Measurements from ENCODE around the gene ATXN1L. TPM values are rescaled to one million over a fixed set of nuclear protein-coding genes. Genes with fewer than 3 reads are reported as not detected.
"Not testable (repeated sequence)": the region's sequence is repeated elsewhere in the genome, so short reads cannot be mapped to it uniquely, and the experiment has no call there.

ATXN1L gene, protein sequence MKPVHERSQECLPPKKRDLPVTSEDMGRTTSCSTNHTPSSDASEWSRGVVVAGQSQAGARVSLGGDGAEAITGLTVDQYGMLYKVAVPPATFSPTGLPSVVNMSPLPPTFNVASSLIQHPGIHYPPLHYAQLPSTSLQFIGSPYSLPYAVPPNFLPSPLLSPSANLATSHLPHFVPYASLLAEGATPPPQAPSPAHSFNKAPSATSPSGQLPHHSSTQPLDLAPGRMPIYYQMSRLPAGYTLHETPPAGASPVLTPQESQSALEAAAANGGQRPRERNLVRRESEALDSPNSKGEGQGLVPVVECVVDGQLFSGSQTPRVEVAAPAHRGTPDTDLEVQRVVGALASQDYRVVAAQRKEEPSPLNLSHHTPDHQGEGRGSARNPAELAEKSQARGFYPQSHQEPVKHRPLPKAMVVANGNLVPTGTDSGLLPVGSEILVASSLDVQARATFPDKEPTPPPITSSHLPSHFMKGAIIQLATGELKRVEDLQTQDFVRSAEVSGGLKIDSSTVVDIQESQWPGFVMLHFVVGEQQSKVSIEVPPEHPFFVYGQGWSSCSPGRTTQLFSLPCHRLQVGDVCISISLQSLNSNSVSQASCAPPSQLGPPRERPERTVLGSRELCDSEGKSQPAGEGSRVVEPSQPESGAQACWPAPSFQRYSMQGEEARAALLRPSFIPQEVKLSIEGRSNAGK
- total RNA-seq (11.3 TPM), polyA plus RNA-seq (ENCODE audit: insufficient read depth in 1 of 8, insufficient read length in 8 of 8, low replicate concordance in 1 of 8) (10 to 100 TPM; 14.3 to 23.0 (median 18.6) TPM)
- long read RNA-seq, donor 1, full-length matches to known transcripts = 2 of 2 reads
- long read RNA-seq, donor 1, partial matches to known transcripts = 0 of 2 reads
- long read RNA-seq, donor 1, other reads (novel, unspliced or antisense) = 0 of 2 reads
- long read RNA-seq, donor 2, full-length matches to known transcripts = 2 of 2 reads
- long read RNA-seq, donor 2, partial matches to known transcripts = 0 of 2 reads
- long read RNA-seq, donor 2, other reads (novel, unspliced or antisense) = 0 of 2 reads
- long read RNA-seq, donor 3, full-length matches to known transcripts = 10 of 10 reads
- long read RNA-seq, donor 3, partial matches to known transcripts = 0 of 10 reads
- long read RNA-seq, donor 3, other reads (novel, unspliced or antisense) = 0 of 10 reads
- long read RNA-seq, donor 4, full-length matches to known transcripts = 3 of 3 reads
- long read RNA-seq, donor 4, partial matches to known transcripts = 0 of 3 reads
- long read RNA-seq, donor 4, other reads (novel, unspliced or antisense) = 0 of 3 reads
- long read RNA-seq, donor 5, full-length matches to known transcripts = 15 of 15 reads
- long read RNA-seq, donor 5, partial matches to known transcripts = 0 of 15 reads
- long read RNA-seq, donor 5, other reads (novel, unspliced or antisense) = 0 of 15 reads
- long read RNA-seq, donor 6, full-length matches to known transcripts = 7 of 7 reads
- long read RNA-seq, donor 6, partial matches to known transcripts = 0 of 7 reads
- long read RNA-seq, donor 6, other reads (novel, unspliced or antisense) = 0 of 7 reads
- long read RNA-seq, donor 7, full-length matches to known transcripts = 3 of 3 reads
- long read RNA-seq, donor 7, partial matches to known transcripts = 0 of 3 reads
- long read RNA-seq, donor 7, other reads (novel, unspliced or antisense) = 0 of 3 reads
- long read RNA-seq, donor 8, full-length matches to known transcripts = 3 of 3 reads
- long read RNA-seq, donor 8, partial matches to known transcripts = 0 of 3 reads
- long read RNA-seq, donor 8, other reads (novel, unspliced or antisense) = 0 of 3 reads
- long read RNA-seq, donor 9, full-length matches to known transcripts = 7 of 7 reads
- long read RNA-seq, donor 9, partial matches to known transcripts = 0 of 7 reads
- long read RNA-seq, donor 9, other reads (novel, unspliced or antisense) = 0 of 7 reads
- long read RNA-seq, donor 10, full-length matches to known transcripts = 9 of 9 reads
- long read RNA-seq, donor 10, partial matches to known transcripts = 0 of 9 reads
- long read RNA-seq, donor 10, other reads (novel, unspliced or antisense) = 0 of 9 reads
- long read RNA-seq, donor 11, full-length matches to known transcripts = 6 of 6 reads
- long read RNA-seq, donor 11, partial matches to known transcripts = 0 of 6 reads
- long read RNA-seq, donor 11, other reads (novel, unspliced or antisense) = 0 of 6 reads

DNA sequence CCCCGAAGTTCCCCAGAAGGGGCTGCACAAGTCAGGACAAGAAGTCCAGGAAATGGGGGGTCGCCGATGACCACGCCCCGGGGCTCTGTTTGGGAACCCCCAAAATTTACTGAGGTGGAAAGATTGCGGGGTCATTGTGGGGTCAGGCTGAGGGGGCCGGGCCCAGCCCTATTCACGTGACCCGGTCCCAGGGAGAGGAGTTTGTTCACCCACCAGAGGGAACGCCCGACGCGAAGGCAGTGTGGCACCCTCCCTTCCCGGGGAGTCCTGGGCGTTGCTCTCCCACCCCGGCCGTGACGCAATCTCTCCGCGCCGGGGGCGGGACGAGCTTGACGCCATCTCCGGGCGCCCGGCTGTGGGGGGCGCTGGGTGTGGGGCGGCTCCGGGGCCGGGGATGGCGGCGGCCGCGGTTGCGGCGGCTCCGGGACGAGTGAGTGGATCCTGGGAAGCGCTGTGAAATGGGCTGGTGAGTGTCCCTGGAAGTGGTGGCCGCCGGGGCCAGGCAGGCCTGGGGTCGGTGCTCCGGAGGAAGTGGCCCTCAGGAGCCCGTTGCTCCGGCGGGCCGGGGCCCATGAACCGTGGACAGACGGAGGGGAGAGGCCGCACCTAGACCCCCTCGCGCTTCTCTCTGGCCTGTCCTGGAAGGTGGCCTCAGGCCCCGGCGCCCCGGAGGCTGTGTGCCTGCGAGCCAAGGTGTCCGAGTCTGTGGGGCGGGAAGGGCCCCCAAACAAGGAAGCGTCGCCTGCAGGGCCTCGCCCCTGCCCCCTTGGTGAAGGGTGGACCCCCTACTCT lies at the start of gene ATXN1L:
Gene ATXN1L, plus strand, starts transcription at position 338 of the 792 bp plus-strand sequence. CDS start 3,765 bp downstream, outside the sequence.
- H3K4me3 ChIP-seq (ENCODE audit: low read length) = peak within 1 kb of the TSS; percentile 91
- no peaks in the 10 kb centered on the region for H3K27me3 ChIP-seq (ENCODE audit: control insufficient read depth, insufficient read depth, low read length)

DNA sequence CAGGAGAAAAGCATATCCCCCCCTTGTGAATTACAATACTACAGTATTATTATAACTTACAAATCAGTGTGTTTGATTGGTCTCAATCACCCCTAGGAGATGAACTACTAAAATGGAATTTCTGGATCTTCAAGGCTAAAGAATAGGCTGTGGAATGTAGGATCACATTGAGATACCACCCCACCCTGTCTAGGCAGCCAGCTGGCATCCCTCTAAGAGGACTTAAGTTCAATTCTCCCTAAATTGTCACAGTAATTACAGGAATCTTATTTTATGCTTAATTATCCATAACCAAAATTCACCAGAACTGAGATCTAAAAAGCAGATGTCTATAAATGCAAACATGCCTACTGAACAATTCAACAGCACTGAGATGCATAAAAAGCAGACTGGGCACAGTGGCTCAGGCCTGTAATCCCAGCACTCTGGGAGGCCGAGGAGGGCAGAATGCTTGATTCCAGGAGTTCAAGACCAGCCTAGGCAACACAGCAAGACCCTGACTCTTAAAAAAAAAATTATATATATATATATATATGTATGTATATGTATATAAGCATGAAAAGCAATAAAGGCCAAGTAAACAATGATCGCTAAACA lies 49.2 kb upstream of the ATXN1L start:
- Histone ChIP-seq H3K4me3 (ENCODE audit: low read length) (no peak overlapping the region), H3K27me3 (ENCODE audit: control insufficient read depth, insufficient read depth, low read length) (no peaks in the 10 kb centered on the region), H3K4me1 (ENCODE audit: control insufficient read depth, insufficient read depth, low read length) (no peaks in the 10 kb centered on the region), H3K9me3 (replicated peaks; ENCODE audit: control insufficient read depth, low read depth, low read length) (no peaks in the 10 kb centered on the region), H3K27ac (ENCODE audit: low read length) (no peak overlapping the region), H3K36me3 (ENCODE audit: control insufficient read depth, insufficient read depth, low read length) (peaks cover 16% of the 10 kb centered on the region)
- no peak for DNase-seq
- WGBS (ENCODE audit: insufficient coverage) = no CpG with 5 or more reads among the region's 2 CpGs

More for the DNA sequence above, at the start of gene ATXN1L:
- Histone ChIP-seq H3K4me1 (ENCODE audit: control insufficient read depth, insufficient read depth, low read length) (peaks cover 10% of the 10 kb centered on the region), H3K36me3 (ENCODE audit: control insufficient read depth, insufficient read depth, low read length) (peaks cover 29% of the 10 kb centered on the region), H3K27ac (ENCODE audit: low read length) (peak within 1 kb of the TSS; percentile 85), H3K9me3 (replicated peaks; ENCODE audit: control insufficient read depth, low read depth, low read length) (no peaks in the 10 kb centered on the region)
- under 1% methylated on average over 58 of the region's 62 CpGs for WGBS (ENCODE audit: insufficient coverage)
- peak; percentile 96 for DNase-seq

DNA sequence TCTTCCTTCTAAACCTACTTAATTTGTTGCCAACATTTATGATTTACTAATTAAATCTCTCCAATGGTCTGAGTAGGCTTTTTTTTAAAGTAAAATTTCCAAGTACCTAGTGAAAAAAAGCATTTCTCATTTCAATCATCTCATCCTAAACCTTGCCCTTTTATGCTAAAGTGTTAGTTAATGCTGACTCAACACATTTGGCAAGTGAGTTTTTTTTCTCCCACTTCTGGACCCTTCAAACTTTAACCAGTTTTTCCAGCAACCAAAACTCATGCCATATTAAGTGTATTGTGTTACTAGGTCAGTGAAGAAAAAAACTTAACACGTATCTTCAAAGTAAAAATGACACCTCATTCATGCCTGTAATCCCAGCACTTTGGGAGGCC lies 42.5 kb upstream of the ATXN1L start:
- H3K36me3 ChIP-seq (ENCODE audit: control insufficient read depth, insufficient read depth, low read length) = peaks cover 14% of the 10 kb centered on the region
- no peak overlapping the region for H3K27ac ChIP-seq (ENCODE audit: low read length)
- H3K4me1 ChIP-seq (ENCODE audit: control insufficient read depth, insufficient read depth, low read length) = peaks cover 5% of the 10 kb centered on the region
- no CpG with 5 or more reads among the region's 1 CpG for WGBS (ENCODE audit: insufficient coverage)
- no peaks in the 10 kb centered on the region for H3K27me3 ChIP-seq (ENCODE audit: control insufficient read depth, insufficient read depth, low read length)
- DNase-seq = no peak
- H3K4me3 ChIP-seq (ENCODE audit: low read length) = no peak overlapping the region
- no peaks in the 10 kb centered on the region for H3K9me3 ChIP-seq (replicated peaks; ENCODE audit: control insufficient read depth, low read depth, low read length)

DNA sequence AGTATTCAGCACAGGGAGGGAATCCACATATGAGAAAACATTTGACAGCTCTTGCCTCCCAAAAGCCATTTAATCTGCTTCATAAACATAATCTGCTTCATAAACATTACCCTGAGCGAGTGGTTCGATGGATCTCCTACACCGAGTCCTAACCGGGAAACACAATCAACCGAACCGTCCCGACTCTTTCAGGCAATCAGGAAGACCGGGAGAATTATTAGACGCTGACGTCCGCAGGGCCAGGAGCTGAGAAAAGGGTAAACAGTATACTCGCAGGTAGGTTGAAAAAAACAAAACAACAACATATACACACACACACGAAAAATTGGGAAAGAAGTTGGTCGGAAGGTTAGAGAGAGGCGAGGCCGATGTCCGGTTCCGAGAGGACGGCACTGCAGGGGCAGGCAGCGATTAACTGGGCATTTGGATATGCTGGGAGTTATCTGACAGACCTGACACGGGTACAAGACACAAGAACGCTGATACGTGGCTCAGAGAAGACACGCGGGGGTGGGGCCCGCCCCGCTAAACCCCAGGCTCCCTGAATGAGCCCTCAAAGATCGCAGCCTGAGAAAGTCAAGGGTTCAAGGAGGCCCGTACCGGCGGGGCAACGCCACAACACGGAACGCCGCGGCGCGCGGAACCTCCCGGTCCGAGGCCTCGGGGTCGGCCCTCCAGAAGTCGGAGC lies 37.7 kb upstream of the ATXN1L start:
- Histone ChIP-seq H3K27me3 (ENCODE audit: control insufficient read depth, insufficient read depth, low read length) (no peaks in the 10 kb centered on the region), H3K9me3 (replicated peaks; ENCODE audit: control insufficient read depth, low read depth, low read length) (no peaks in the 10 kb centered on the region), H3K36me3 (ENCODE audit: control insufficient read depth, insufficient read depth, low read length) (peaks cover 5% of the 10 kb centered on the region), H3K4me3 (ENCODE audit: low read length) (peak overlapping the region; percentile 78), H3K4me1 (ENCODE audit: control insufficient read depth, insufficient read depth, low read length) (peaks cover 5% of the 10 kb centered on the region), H3K27ac (ENCODE audit: low read length) (peak overlapping the region; percentile 98)
- 0% methylated on average over 31 of the region's 44 CpGs for WGBS (ENCODE audit: insufficient coverage)
- DNase-seq = peak; percentile 56

DNA sequence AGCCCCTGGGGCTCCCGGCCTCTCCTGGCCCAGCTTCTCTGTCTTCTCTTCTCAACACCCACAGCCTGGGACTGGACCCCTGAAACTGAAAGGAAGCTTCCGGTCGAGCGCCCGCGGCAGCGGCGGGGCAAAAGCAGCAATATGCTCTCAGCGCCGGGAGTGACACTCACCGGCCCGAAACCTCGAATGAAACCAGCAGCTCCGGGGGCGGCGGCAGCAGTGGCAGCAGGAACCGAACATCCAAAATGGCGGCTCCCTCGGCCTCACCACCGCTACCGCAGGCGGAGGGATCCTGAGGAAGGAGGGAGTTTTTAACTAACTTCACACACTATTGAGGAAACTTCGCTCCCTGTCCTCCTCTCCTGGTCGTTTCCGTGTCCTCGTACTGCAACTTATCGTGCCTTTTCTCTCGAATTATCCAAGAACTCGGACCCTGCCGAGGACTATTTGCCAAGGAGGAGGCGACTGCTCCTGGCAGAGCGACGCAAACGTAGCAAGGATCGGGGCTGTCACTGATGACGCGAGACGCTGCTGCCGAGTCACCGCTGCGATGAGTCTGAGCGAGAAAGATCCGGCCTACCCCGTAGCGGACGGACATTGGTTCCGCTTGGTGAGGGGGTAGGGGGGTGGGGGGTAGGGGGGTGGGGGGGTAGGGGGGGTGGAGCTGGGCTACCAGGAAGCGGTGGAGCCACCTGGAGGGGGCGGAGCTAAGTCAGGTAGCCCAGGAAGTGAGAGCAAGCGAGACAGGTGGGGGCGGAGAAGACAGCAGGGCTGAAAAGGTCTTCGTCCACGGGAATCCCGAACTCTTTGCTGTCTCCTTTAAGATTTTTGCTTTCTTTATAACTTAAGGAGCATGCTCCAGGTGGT lies 37.0 kb upstream of the ATXN1L start, which contains the start of gene AP1G1:
Gene AP1G1, minus strand, starts transcription at position 242 of the 867 bp plus-strand sequence. CDS start 19,355 bp downstream, outside the sequence.
- Histone ChIP-seq H3K9me3 (replicated peaks; ENCODE audit: control insufficient read depth, low read depth, low read length) (no peaks in the 10 kb centered on the region), H3K4me1 (ENCODE audit: control insufficient read depth, insufficient read depth, low read length) (peaks cover 5% of the 10 kb centered on the region), H3K36me3 (ENCODE audit: control insufficient read depth, insufficient read depth, low read length) (peaks cover 5% of the 10 kb centered on the region), H3K4me3 (ENCODE audit: low read length) (peak within 1 kb of the TSS; percentile 78), H3K27me3 (ENCODE audit: control insufficient read depth, insufficient read depth, low read length) (no peaks in the 10 kb centered on the region), H3K27ac (ENCODE audit: low read length) (peak within 1 kb of the TSS; percentile 98)
- 1% methylated on average over 25 of the region's 54 CpGs for WGBS (ENCODE audit: insufficient coverage)
- DNase-seq = peak; percentile 99

DNA sequence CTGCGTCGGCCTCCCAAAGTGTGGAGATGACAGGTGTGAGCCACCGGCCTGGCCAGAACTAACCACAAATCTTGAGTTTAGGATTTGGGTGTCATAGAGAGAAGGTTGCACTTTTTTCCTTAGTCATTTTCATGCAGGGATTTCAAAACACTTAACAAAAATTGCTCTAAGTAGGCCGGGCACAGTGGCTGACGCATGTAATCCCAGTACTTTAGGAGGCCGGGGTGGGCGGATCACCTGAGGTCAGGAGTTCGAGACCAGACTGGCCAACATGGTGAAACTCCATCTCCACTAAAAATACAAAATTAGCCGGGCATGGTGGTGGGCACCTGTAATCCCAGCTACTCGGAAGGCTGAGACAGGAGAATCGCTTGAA lies 35.6 kb upstream of the ATXN1L start:
- DNase-seq = peak; percentile 7
- H3K27ac ChIP-seq (ENCODE audit: low read length); H3K4me1 ChIP-seq (ENCODE audit: control insufficient read depth, insufficient read depth, low read length); H3K27me3 ChIP-seq (ENCODE audit: control insufficient read depth, insufficient read depth, low read length); H3K4me3 ChIP-seq (ENCODE audit: low read length); H3K9me3 ChIP-seq (replicated peaks; ENCODE audit: control insufficient read depth, low read depth, low read length); H3K36me3 ChIP-seq (ENCODE audit: control insufficient read depth, insufficient read depth, low read length): not testable (repeated sequence)
- 94% methylated on average over 10 of the region's 11 CpGs for WGBS (ENCODE audit: insufficient coverage)

DNA sequence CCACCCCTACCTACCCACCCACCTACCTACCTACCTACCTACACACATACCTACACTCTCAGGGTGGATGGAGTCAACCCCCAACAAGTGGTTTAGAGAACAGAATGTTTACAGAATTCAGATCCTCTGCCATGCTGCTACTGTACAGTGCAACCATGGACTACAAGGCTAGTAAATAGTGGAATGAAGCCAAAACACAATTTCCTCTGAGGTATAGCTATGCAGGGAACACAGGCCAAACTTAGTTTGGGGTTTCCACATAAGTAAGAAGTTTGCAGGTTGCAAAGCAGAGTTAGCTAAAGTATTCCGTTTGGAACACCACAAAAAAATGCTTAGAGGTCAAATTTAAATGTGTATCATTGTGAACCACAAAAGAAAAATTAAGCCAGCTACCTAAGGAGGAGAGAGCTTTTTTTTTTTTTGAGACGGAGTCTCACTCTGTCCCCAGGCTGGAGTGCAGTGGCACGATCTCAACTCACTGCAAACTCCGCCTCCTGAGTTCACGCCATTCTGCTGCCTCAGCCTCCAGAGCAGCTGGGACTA lies 34.4 kb upstream of the ATXN1L start:
- Histone ChIP-seq H3K9me3 (replicated peaks; ENCODE audit: control insufficient read depth, low read depth, low read length) (no peaks in the 10 kb centered on the region), H3K4me3 (ENCODE audit: low read length) (no peak overlapping the region), H3K36me3 (ENCODE audit: control insufficient read depth, insufficient read depth, low read length) (no peaks in the 10 kb centered on the region), H3K27ac (ENCODE audit: low read length) (no peak overlapping the region), H3K27me3 (ENCODE audit: control insufficient read depth, insufficient read depth, low read length) (no peaks in the 10 kb centered on the region), H3K4me1 (ENCODE audit: control insufficient read depth, insufficient read depth, low read length) (peaks cover 5% of the 10 kb centered on the region)
- DNase-seq = peak; percentile 25
- no CpG with 5 or more reads among the region's 5 CpGs for WGBS (ENCODE audit: insufficient coverage)
